ENCODE data around the gene ZNF791.
"Not testable (repeated sequence)": the region's sequence is repeated elsewhere in the genome, so short reads cannot be mapped to it uniquely, and the experiment has no call there.

Gene ZNF791

DNA sequence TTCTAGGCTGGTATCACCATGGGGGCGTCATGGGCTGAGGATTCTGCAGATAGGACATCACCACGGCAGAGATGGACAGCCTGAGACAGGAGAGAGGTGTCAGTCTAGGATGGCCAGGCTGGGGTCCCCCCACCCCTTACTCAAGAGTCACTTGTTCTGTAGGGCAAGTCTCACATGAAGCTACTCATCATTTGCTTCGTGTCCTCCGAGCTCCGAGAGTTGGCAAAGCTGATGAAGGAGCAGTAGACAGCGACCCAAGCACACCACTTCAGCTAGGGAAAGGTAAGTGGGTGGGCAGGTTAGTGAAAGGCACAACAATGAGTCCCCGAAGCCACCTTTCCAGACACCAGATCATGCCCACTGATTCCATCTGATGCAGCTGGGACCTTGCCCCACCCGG lies 57.6 kb downstream of the ZNF791 start:
- DNase-seq = no peak

- DNase-seq = no peak
Observed at GRCh38 chr19:12668932-12669269, 58.2 kb downstream of the ZNF791 start.

- peak; percentile 92 for DNase-seq
Observed at GRCh38 chr19:12669270-12670158, 58.8 kb downstream of the ZNF791 start.

- no peak for DNase-seq
Observed at GRCh38 chr19:12670159-12670928, 59.6 kb downstream of the ZNF791 start.

- DNase-seq = no peak
Observed at GRCh38 chr19:12672744-12673143, 62.0 kb downstream of the ZNF791 start.

- DNase-seq = no peak
Observed at GRCh38 chr19:12675399-12675798, 64.7 kb downstream of the ZNF791 start.

GRCh38 chr19:12675940-12676339 lies 65.2 kb downstream of the ZNF791 start:
- DNase-seq = no peak

- DNase-seq = peak; percentile 86
Observed at GRCh38 chr19:12676384-12676792, 65.7 kb downstream of the ZNF791 start.

GRCh38 chr19:12676928-12677327 lies 66.2 kb downstream of the ZNF791 start:
- no peak for DNase-seq

DNA sequence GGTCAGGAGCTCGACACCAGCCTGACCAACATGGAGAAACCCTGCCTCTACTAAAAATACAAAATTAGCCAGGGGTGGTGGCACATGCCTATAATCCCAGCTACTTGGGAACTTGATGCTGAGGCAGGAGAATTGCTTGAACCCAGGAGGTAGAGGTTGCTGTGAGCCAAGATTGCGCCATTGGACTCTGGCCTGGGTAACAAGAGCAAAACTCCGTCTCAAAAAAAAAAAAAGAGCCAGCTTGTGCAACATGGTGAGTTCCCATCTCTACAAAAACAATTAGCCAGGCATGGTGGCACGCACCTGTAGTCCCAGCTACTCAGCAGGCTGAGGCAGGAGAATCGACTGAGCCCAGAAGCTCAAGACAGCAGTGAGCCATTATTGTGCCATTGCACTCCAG lies 67.3 kb downstream of the ZNF791 start:
- not testable (repeated sequence) for DNase-seq

GRCh38 chr19:12680034-12680433 lies 69.3 kb downstream of the ZNF791 start:
- DNase-seq = no peak

DNA sequence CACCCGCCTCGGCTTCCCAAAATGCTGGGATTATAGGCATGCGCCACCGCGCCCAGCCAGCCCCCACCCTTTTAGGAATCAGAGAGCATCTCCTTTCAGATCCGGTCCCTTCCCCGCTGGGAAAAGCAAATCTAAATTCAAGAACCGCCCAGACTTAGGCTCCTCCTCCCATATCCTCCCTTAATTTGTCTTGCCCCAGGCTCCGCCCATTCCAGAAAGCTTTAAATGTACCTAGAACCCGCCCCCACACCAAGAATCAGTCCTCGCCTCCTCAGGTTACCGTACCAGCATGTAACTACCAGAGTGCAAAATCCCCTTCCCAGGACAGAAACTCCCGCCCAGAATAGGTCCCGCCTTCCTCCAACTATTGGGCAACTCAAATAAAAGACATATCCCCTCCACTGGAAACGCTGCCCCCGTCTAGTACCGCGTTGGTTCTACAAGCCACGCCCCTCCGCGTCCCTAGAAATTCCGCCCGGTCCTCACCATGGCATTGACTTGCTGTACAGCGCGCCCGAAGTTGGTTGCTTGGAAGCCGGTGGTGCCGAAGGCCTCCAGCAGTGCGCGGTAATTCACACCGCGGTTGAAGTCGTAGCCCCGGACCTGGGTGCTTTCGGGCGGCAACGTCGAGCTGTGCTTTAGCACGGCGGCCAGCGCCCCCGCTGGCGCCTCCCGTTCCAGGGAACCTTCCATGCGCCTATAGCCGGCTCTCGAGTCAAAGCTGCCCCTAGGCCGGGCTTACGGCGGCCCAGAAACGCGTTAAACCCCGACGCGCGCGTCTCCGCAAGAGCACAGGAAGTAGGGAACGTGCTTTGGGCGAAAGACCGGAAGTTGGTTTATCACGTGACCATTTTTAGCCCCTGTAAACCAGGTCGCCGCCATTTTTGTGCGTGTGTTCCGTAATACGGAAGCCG lies 70.6 kb downstream of the ZNF791 start, which contains the start of gene DHPS:
DHPS (minus strand) TSS at position 807 of the 914 bp plus-strand sequence; CDS start at position 693, 114 bp downstream.
- DNase-seq = peak; percentile 97

Data from NCI-H510A treated with DMSO at 0.1 percent for 48 hours (cell line).